ENCODE results near the gene CMSS1.

Gene CMSS1

DNA sequence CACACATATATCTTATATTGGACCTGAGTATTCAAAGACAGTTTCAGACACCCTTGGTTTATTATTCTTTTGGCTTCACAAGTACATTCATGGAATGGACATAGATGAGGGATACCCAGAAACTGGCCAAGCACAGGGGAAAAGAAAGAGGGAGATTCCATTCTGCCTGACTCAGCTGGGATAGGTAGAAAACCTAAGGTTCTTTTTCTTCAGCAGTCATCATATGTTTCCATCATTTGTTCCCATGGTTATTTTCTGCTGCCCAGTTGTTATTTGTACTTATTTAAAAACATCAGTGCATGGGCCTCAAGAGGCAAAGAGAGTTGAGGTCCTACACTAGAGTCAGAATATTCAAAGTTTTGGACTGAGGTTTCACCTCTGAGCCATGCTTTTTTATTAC, 204.8 kb downstream of the CMSS1 start:
- DNase-seq (ENCODE audit: insufficient read length, low spot score) = no peak
- TF ChIP-seq POLR2A (IDR thresholded peaks at IDR 0.05; ENCODE audit: low read depth, low read length) = no peak
- FAIRE-seq = no peak

- TF ChIP-seq POLR2A (IDR thresholded peaks at IDR 0.05; ENCODE audit: low read depth, low read length) = no peak
- no peak for DNase-seq (ENCODE audit: insufficient read length, low spot score)
- FAIRE-seq = no peak
Measured at GRCh38 chr3:100023150-100023549, 205.5 kb downstream of the CMSS1 start.

DNA sequence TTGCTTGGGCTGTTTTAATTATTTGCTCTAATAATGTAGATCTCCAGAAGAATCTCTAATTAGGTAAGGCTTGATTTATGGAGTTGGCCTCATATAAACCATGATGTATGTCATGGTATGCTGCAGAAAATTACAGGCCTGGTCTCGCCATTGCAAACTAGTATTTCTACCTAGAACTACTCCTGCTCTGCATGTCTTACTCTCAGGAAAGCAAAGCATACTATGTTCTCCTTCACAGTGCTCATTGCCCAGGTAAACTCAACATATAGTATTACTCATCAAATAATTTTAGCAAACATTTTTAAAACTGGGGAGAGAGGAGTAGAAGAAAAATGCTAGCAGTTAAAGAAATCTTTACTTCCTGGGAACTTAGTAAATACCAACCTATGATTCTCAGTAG, 205.9 kb downstream of the CMSS1 start:
- TF ChIP-seq POLR2A (IDR thresholded peaks at IDR 0.05; ENCODE audit: low read depth, low read length) = no peak
- DNase-seq (ENCODE audit: insufficient read length, low spot score) (no peak), FAIRE-seq (no peak)

- FAIRE-seq (no peak), DNase-seq (ENCODE audit: insufficient read length, low spot score) (no peak)
- no peak for TF ChIP-seq POLR2A (IDR thresholded peaks at IDR 0.05; ENCODE audit: low read depth, low read length)
Measured at GRCh38 chr3:100024520-100025303, 207.1 kb downstream of the CMSS1 start.

DNA sequence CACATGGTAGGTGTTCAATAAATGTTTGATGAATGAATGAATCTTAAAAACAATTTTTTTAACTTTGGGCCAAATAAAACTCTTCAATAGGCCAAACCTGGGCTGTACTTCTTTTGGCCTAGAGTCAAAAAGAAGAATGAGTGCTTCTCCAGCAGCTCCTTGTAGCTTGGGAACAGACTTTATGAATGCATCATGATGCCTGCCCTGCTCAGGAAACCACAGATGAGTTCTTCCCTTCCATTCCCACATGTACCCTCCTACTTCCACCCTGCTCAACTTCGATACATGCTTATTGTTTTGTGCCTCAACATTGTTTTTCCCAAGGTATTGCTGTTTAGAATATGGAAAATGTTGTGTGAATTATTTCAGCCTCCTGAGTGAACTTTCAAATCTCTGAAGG, 209.7 kb downstream of the CMSS1 start:
- FAIRE-seq (no peak), DNase-seq (ENCODE audit: insufficient read length, low spot score) (no peak)
- no peak for TF ChIP-seq POLR2A (IDR thresholded peaks at IDR 0.05; ENCODE audit: low read depth, low read length)

- no peak for DNase-seq (ENCODE audit: insufficient read length, low spot score)
- no peak for TF ChIP-seq POLR2A (IDR thresholded peaks at IDR 0.05; ENCODE audit: low read depth, low read length)
- FAIRE-seq = no peak
Measured at GRCh38 chr3:100029052-100029451, 211.4 kb downstream of the CMSS1 start.

DNA sequence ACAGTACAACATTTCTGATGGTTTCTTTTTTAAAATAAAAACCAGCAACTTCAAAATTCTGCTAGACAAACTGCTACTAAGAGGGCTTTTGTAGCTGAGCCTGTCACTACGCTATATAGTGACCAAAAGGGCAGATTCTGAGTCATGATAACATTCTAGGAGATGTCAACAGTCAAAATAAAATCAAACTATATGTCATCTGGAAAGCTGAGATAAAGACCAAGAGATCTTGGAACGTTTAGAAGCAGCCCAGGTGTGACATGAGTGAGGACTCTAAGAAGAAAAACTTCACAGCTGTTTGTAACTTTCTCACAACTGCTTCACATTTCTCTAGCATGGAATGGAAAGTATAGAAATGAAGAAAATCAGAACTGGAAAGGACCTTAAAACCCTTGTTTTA, 212.0 kb downstream of the CMSS1 start:
- DNase-seq (ENCODE audit: insufficient read length, low spot score) (no peak), FAIRE-seq (peak; percentile 43)
- no peak for TF ChIP-seq POLR2A (IDR thresholded peaks at IDR 0.05; ENCODE audit: low read depth, low read length)

GRCh38 chr3:100030346-100030745, 212.7 kb downstream of the CMSS1 start:
- no peak for TF ChIP-seq POLR2A (IDR thresholded peaks at IDR 0.05; ENCODE audit: low read depth, low read length)
- DNase-seq (ENCODE audit: insufficient read length, low spot score) (no peak), FAIRE-seq (peak; percentile 76)

GRCh38 chr3:100030914-100031425, 213.3 kb downstream of the CMSS1 start:
- TF ChIP-seq POLR2A (IDR thresholded peaks at IDR 0.05; ENCODE audit: low read depth, low read length) = no peak
- DNase-seq (ENCODE audit: insufficient read length, low spot score) (no peak), FAIRE-seq (no peak)

GRCh38 chr3:100032243-100032642, 214.6 kb downstream of the CMSS1 start:
- FAIRE-seq (peak; percentile 97), DNase-seq (ENCODE audit: insufficient read length, low spot score) (no peak)
- no peak for TF ChIP-seq POLR2A (IDR thresholded peaks at IDR 0.05; ENCODE audit: low read depth, low read length)

DNA sequence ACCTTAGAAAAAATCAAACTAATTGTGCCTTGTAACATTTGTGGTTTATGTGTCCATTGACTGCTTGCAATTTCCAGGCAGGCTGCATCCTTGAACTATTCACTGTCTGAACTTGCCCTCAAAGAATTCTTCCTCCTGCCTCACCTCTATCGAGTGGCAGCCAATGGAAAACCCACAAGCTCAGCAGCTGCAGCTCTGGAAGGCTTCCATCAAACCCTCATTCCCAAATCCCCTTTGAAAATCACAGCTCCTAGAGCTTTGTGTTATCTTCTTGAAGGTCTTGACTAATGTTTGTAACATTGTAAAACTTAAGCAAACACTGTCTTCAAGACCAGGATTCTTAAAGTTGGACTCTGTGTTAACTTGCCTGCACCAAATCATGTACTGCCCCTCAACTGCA, 215.5 kb downstream of the CMSS1 start:
- DNase-seq (ENCODE audit: insufficient read length, low spot score) (no peak), FAIRE-seq (peak; percentile 93)
- TF ChIP-seq POLR2A (IDR thresholded peaks at IDR 0.05; ENCODE audit: low read depth, low read length) = no peak

GRCh38 chr3:100033903-100034471, 216.3 kb downstream of the CMSS1 start:
- TF ChIP-seq POLR2A (IDR thresholded peaks at IDR 0.05; ENCODE audit: low read depth, low read length) = no peak
- FAIRE-seq (no peak), DNase-seq (ENCODE audit: insufficient read length, low spot score) (no peak)

GRCh38 chr3:100039075-100039474, 221.4 kb downstream of the CMSS1 start:
- no peak for FAIRE-seq
- DNase-seq (ENCODE audit: insufficient read length, low spot score) = no peak
- TF ChIP-seq POLR2A (IDR thresholded peaks at IDR 0.05; ENCODE audit: low read depth, low read length) = no peak

GRCh38 chr3:100040451-100041225, 223.0 kb downstream of the CMSS1 start:
- DNase-seq (ENCODE audit: insufficient read length, low spot score) (no peak), FAIRE-seq (peak; percentile 89)
- no peak for TF ChIP-seq POLR2A (IDR thresholded peaks at IDR 0.05; ENCODE audit: low read depth, low read length)
